Sigmoid colon (tissue), 4 donors: Measurements from ENCODE around the gene CELF1.

Source experiments
- EP300 ChIP-seq, 4 donors: sonication (generic); formaldehyde crosslinking; IDR thresholded peaks; one replicate each; pipeline ENCODE4 v1.6.1; 2017; ENCODE audit warnings: antibody characterized with exemption in 4 of 4
- POLR2A ChIP-seq, 2 donors: fragments of 450-650 bp; IDR thresholded peaks; one replicate each; pipeline ENCODE4 v1.6.1; 2016; ENCODE audit warnings: antibody characterized with exemption in 2 of 2, mild to moderate bottlenecking in 2 of 2, moderate library complexity in 2 of 2

DNA sequence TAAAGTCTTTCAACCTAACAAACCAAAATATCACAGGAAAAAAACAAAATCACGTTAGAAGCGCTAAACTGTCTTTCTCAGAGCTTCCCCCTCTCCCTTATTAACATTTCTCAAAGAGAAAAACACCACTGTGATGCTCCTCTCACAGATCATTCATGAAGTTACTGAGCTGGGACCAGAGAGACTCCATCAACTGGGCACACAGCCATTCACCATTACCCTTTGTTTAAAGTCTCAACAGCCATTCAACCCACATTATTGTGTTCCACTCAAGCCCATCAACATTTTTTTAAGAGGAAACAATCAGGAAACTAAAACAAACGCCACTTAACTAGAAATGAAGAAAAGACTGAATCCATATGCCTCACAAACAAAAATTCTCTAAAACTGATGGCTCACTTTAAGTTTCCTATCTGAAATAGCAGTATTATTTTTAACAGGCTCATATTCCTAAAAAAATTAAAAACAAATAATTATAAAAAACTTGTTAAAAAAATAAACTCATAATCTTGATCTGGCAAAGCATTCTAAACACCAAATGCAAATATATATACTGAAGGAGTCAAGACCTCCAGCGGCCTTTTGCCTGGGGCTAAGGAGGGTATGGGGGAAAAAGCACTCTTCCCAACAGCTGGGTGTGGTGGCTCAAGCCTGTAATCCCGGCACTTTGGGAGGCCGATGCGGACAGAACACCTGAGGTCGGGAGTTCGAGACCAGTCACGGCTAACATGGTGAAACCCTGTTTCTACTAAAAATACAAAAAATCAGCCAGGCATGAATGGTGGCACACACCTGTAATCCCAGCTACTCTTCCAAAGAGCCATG is 14.0 kb downstream of the CELF1 start:
- no peak for TF ChIP-seq POLR2A (IDR thresholded peaks at IDR 0.05)
- TF ChIP-seq EP300 (IDR thresholded peaks at IDR 0.05), result no peak
